Naive thymus-derived CD4-positive, alpha-beta T cell (primary cell): Measurements from ENCODE around the gene PTPRM. TPM values are rescaled to one million over a fixed set of nuclear protein-coding genes. Genes with fewer than 3 reads are reported as not detected.

Experiments used
- ATAC-seq: fragments of 150-1000 bp; cut with Tn5 transposase; 2 replicates; pipeline ENCODE4 v1.10.0; 2021; ENCODE audit warnings: mild to moderate bottlenecking, moderate library complexity
- CTCF ChIA-PET: fragments of 350-600 bp; sonication (Branson Sonifier 250); formaldehyde crosslinking; loops from one replicate; lab custom pipeline; 2021; ENCODE audit warnings: antibody characterized with exemption; lab: Charles Lee
- POLR2A ChIA-PET: fragments of 350-600 bp; sonication (Branson Sonifier 250); formaldehyde crosslinking; loops from one replicate; lab custom pipeline; 2021; ENCODE audit warnings: antibody characterized with exemption, inconsistent platforms; lab: Charles Lee
- DNase-seq, 9 donors: peaks; one replicate each; pipeline versions ENCODE4 v3.0.0 to v3.0.0-alpha.2; 2020 to 2022; ENCODE audit warnings: mixed read lengths in 1 of 9
- H3K27ac ChIP-seq: one replicate; pipeline ENCODE4 v1.7.0; 2013; ENCODE audit warnings: mild to moderate bottlenecking, low read depth, low read length, moderate library complexity
- H3K27me3 ChIP-seq, 2 donors: one replicate each; pipeline ENCODE4 v1.7.0; 2013; ENCODE audit warnings: low read length in 2 of 2, mild to moderate bottlenecking in 2 of 2, moderate library complexity in 2 of 2; ENCODE audit not compliant: control insufficient read depth in 2 of 2, insufficient read depth in 2 of 2
- H3K36me3 ChIP-seq, 3 experiments: 1 replicate in 2 of 3; 2 replicates in 1 of 3; pipeline ENCODE4 v1.7.0; 2013; ENCODE audit warnings: low read length in 3 of 3, mild to moderate bottlenecking in 3 of 3, moderate library complexity in 1 of 3; ENCODE audit not compliant: insufficient read depth in 3 of 3, control insufficient read depth in 2 of 3
- H3K4me1 ChIP-seq, 2 donors: one replicate each; pipeline ENCODE4 v1.7.0; 2013; ENCODE audit warnings: low read length in 2 of 2, mild to moderate bottlenecking in 2 of 2, moderate library complexity in 1 of 2; ENCODE audit not compliant: control insufficient read depth in 2 of 2, insufficient read depth in 2 of 2
- H3K4me3 ChIP-seq: 2 replicates; pipeline ENCODE4 v1.7.0; 2013; ENCODE audit warnings: mild to moderate bottlenecking, low read length
- H3K9me3 ChIP-seq, 3 experiments: 1 replicate in 2 of 3; 2 replicates in 1 of 3; pipeline ENCODE4 v1.7.0; 2013; ENCODE audit warnings: low read length in 3 of 3; ENCODE audit not compliant: control insufficient read depth in 2 of 3
- H3K27ac Mint-ChIP-seq, 9 donors: one replicate each; pipeline ENCODE4 v1.8.0; 2020 to 2022; ENCODE audit warnings: mixed read lengths in 9 of 9, mild to moderate bottlenecking in 8 of 9, moderate library complexity in 5 of 9, inconsistent platforms in 2 of 9
- H3K27me3 Mint-ChIP-seq, 5 donors: one replicate each; pipeline ENCODE4 v1.8.0; 2021 to 2022; ENCODE audit warnings: mixed read lengths in 5 of 5, mild to moderate bottlenecking in 1 of 5
- H3K36me3 Mint-ChIP-seq, 5 donors: one replicate each; pipeline ENCODE4 v1.8.0; 2020 to 2022; ENCODE audit warnings: mixed read lengths in 5 of 5, mild to moderate bottlenecking in 3 of 5, inconsistent platforms in 1 of 5
- H3K4me1 Mint-ChIP-seq, 7 donors: one replicate each; pipeline ENCODE4 v1.8.0; 2020 to 2022; ENCODE audit warnings: mixed read lengths in 7 of 7, mild to moderate bottlenecking in 3 of 7, inconsistent platforms in 1 of 7
- H3K4me3 Mint-ChIP-seq, 10 donors: one replicate each; pipeline ENCODE4 v1.8.0; 2020 to 2022; ENCODE audit warnings: mild to moderate bottlenecking in 10 of 10, mixed read lengths in 10 of 10, moderate library complexity in 6 of 10, inconsistent platforms in 2 of 10
- H3K9me3 Mint-ChIP-seq, 11 donors: one replicate each; pipeline ENCODE4 v1.8.0; 2020 to 2022; ENCODE audit warnings: mixed read lengths in 11 of 11, mild to moderate bottlenecking in 4 of 11, inconsistent platforms in 1 of 11, moderate library complexity in 1 of 11
- intact Hi-C, 2 donors: fragments of 100-400 bp; cut with micrococcal nuclease; formaldehyde crosslinking; loops; one replicate each; pipeline ENCODE4 v1.15.1; 2023
- polyA plus RNA-seq, 2 donors: library from polyadenylated mRNA; unstranded; fragments of 300-500 nt; fragmentation: Illumina TruSeq; gene quantifications; one replicate each; pipeline ENCODE4 v1.2.3, GENCODE V29; 2021
- total RNA-seq, 6 experiments: library from RNA in 5 of 6; stranded (reverse) in 5 of 6; gene quantifications; 1 replicate in 5 of 6; 2 replicates in 1 of 6; pipeline ENCODE4 v1.2.3 and lab custom pipeline; 2021 to 2026

PTPRM gene
- total and polyA plus RNA-seq, 7 experiments from 2014 or later = 3.8 to 21.2 (median 8.4) TPM

- H3K27me3 ChIP-seq = no peaks in the 10 kb centered on the region
- Mint-ChIP-seq H3K36me3 (no peaks in the 10 kb centered on the region), H3K27me3 (no peaks in the 10 kb centered on the region), H3K4me1 (no peaks in the 10 kb centered on the region), H3K9me3 (peaks cover 0 to 16% (median 4%) of the 10 kb centered on the region in 11 donors), H3K4me3 (no peak overlapping the region), H3K27ac (no peak overlapping the region)
- no peaks in the 10 kb centered on the region for H3K36me3 ChIP-seq
- intact Hi-C loops = no loop called here
- H3K27ac ChIP-seq = no peak overlapping the region
- H3K9me3 ChIP-seq = peaks cover 0 to 9% (median 0%) of the 10 kb centered on the region in 3 experiments
- POLR2A ChIA-PET = no interaction called here
- CTCF ChIA-PET = no interaction called here
- H3K4me3 ChIP-seq = no peak overlapping the region
- ATAC-seq = no peak
- no peak for DNase-seq
- H3K4me1 ChIP-seq = no peaks in the 10 kb centered on the region
Observed at GRCh38 chr18:7808992-7809391, 241.9 kb downstream of the PTPRM start.

GRCh38 chr18:7809455-7809854, 242.3 kb downstream of the PTPRM start:
- H3K9me3 ChIP-seq = peaks cover 0 to 14% (median 0%) of the 10 kb centered on the region in 3 experiments
- Mint-ChIP-seq H3K36me3 (peaks cover 0 to under 1% (median 0%) of the 10 kb centered on the region in 5 donors), H3K9me3 (peaks cover 0 to 17% (median 8%) of the 10 kb centered on the region in 11 donors), H3K27ac (no peak overlapping the region), H3K4me1 (no peaks in the 10 kb centered on the region), H3K4me3 (no peak overlapping the region), H3K27me3 (no peaks in the 10 kb centered on the region)
- ChIA-PET CTCF (no interaction called here), POLR2A (no interaction called here)
- no peak for ATAC-seq
- H3K4me3 ChIP-seq = no peak overlapping the region
- intact Hi-C loops = no loop called here
- no peak for DNase-seq
- no peak overlapping the region for H3K27ac ChIP-seq
- no peaks in the 10 kb centered on the region for H3K4me1 ChIP-seq
- H3K27me3 ChIP-seq = no peaks in the 10 kb centered on the region
- no peaks in the 10 kb centered on the region for H3K36me3 ChIP-seq

- peaks cover under 1 to 21% (median 12%) of the 10 kb centered on the region in 11 donors for H3K9me3 Mint-ChIP-seq
- no peaks in the 10 kb centered on the region for H3K4me1 Mint-ChIP-seq
- POLR2A ChIA-PET = no interaction called here
- H3K4me3 Mint-ChIP-seq = no peak overlapping the region
- no peaks in the 10 kb centered on the region for H3K27me3 ChIP-seq
- H3K4me3 ChIP-seq = no peak overlapping the region
- no peaks in the 10 kb centered on the region for H3K27me3 Mint-ChIP-seq
- H3K4me1 ChIP-seq = no peaks in the 10 kb centered on the region
- peaks cover 0 to 5% (median 0%) of the 10 kb centered on the region in 5 donors for H3K36me3 Mint-ChIP-seq
- H3K27ac Mint-ChIP-seq = no peak overlapping the region
- DNase-seq (no peak), ATAC-seq (no peak)
- intact Hi-C loops = no loop called here
- CTCF ChIA-PET = no interaction called here
- peaks cover 0 to 19% (median 0%) of the 10 kb centered on the region in 3 experiments for H3K9me3 ChIP-seq
- no peaks in the 10 kb centered on the region for H3K36me3 ChIP-seq
- H3K27ac ChIP-seq = no peak overlapping the region
Observed at GRCh38 chr18:7809978-7810377, 242.9 kb downstream of the PTPRM start.

- ATAC-seq = no peak
- Mint-ChIP-seq H3K36me3 (peaks cover 0 to 8% (median 0%) of the 10 kb centered on the region in 5 donors), H3K9me3 (peaks cover 3 to 28% (median 17%) of the 10 kb centered on the region in 11 donors), H3K4me3 (no peak overlapping the region), H3K27ac (no peak overlapping the region), H3K27me3 (no peaks in the 10 kb centered on the region), H3K4me1 (no peaks in the 10 kb centered on the region)
- H3K27ac ChIP-seq = no peak overlapping the region
- POLR2A ChIA-PET = no interaction called here
- H3K9me3 ChIP-seq = peaks cover 0 to 23% (median 0%) of the 10 kb centered on the region in 3 experiments
- intact Hi-C loops = no loop called here
- no peak overlapping the region for H3K4me3 ChIP-seq
- CTCF ChIA-PET = no interaction called here
- no peak for DNase-seq
- H3K27me3 ChIP-seq = no peaks in the 10 kb centered on the region
- no peaks in the 10 kb centered on the region for H3K4me1 ChIP-seq
- no peaks in the 10 kb centered on the region for H3K36me3 ChIP-seq
Observed at GRCh38 chr18:7812431-7813063, 245.4 kb downstream of the PTPRM start.

GRCh38 chr18:7813131-7813530, 246.0 kb downstream of the PTPRM start:
- H3K27me3 Mint-ChIP-seq = no peaks in the 10 kb centered on the region
- Histone ChIP-seq H3K4me1 (no peaks in the 10 kb centered on the region), H3K27ac (no peak overlapping the region), H3K4me3 (no peak overlapping the region), H3K9me3 (peaks cover 0 to 23% (median 0%) of the 10 kb centered on the region in 3 experiments), H3K36me3 (no peaks in the 10 kb centered on the region), H3K27me3 (no peaks in the 10 kb centered on the region)
- H3K9me3 Mint-ChIP-seq = peaks cover 3 to 28% (median 17%) of the 10 kb centered on the region in 11 donors
- POLR2A ChIA-PET = no interaction called here
- no peak for ATAC-seq
- H3K36me3 Mint-ChIP-seq = peaks cover 0 to 8% (median 0%) of the 10 kb centered on the region in 5 donors
- DNase-seq = no peak
- H3K27ac Mint-ChIP-seq = no peak overlapping the region
- intact Hi-C loops = no loop called here
- no peaks in the 10 kb centered on the region for H3K4me1 Mint-ChIP-seq
- no peak overlapping the region for H3K4me3 Mint-ChIP-seq
- CTCF ChIA-PET = no interaction called here

GRCh38 chr18:7814754-7815315, 247.7 kb downstream of the PTPRM start:
- ATAC-seq (no peak), DNase-seq (no peak)
- Mint-ChIP-seq H3K9me3 (peaks cover 3 to 28% (median 15%) of the 10 kb centered on the region in 11 donors), H3K27ac (no peak overlapping the region), H3K27me3 (no peaks in the 10 kb centered on the region), H3K4me3 (no peak overlapping the region), H3K4me1 (peaks cover 0 to 2% (median 0%) of the 10 kb centered on the region in 7 donors), H3K36me3 (peaks cover 0 to 8% (median 0%) of the 10 kb centered on the region in 5 donors)
- Histone ChIP-seq H3K27me3 (no peaks in the 10 kb centered on the region), H3K27ac (no peak overlapping the region), H3K36me3 (no peaks in the 10 kb centered on the region), H3K4me3 (no peak overlapping the region), H3K4me1 (no peaks in the 10 kb centered on the region), H3K9me3 (peaks cover 0 to 23% (median 0%) of the 10 kb centered on the region in 3 experiments)
- ChIA-PET POLR2A (no interaction called here), CTCF (no interaction called here)
- intact Hi-C loops = no loop called here

- intact Hi-C loops = no loop called here
- Mint-ChIP-seq H3K36me3 (peaks cover 0 to 8% (median 0%) of the 10 kb centered on the region in 5 donors), H3K4me1 (peaks cover 0 to 2% (median 0%) of the 10 kb centered on the region in 7 donors), H3K27me3 (no peaks in the 10 kb centered on the region), H3K27ac (no peak overlapping the region), H3K4me3 (no peak overlapping the region), H3K9me3 (peaks cover 3 to 28% (median 15%) of the 10 kb centered on the region in 11 donors)
- no peak overlapping the region for H3K4me3 ChIP-seq
- no peak overlapping the region for H3K27ac ChIP-seq
- ChIA-PET POLR2A (no interaction called here), CTCF (no interaction called here)
- no peaks in the 10 kb centered on the region for H3K36me3 ChIP-seq
- DNase-seq (no peak), ATAC-seq (no peak)
- no peaks in the 10 kb centered on the region for H3K27me3 ChIP-seq
- no peaks in the 10 kb centered on the region for H3K4me1 ChIP-seq
- peaks cover 0 to 23% (median 0%) of the 10 kb centered on the region in 3 experiments for H3K9me3 ChIP-seq
Observed at GRCh38 chr18:7815787-7816186, 248.7 kb downstream of the PTPRM start.
